Esophagus squamous epithelium (tissue), 5 donors: ENCODE results near the gene PGC. TPM values are rescaled to one million over a fixed set of nuclear protein-coding genes. Genes with fewer than 3 reads are reported as not detected.

Source experiments
- DNase-seq: peaks from one replicate; lab custom pipeline; 2025; lab: John Stamatoyannopoulos, UW
- H3K27ac ChIP-seq, 4 donors: fragments of 200-600 bp; sonication (generic); one replicate each; pipeline ENCODE4 v1.5.1; 2016 to 2019; ENCODE audit warnings: mild to moderate bottlenecking in 1 of 4
- H3K27me3 ChIP-seq, 4 donors: fragments of 200-600 bp; sonication (generic); 1 replicate in 3 of 4; 2 replicates in 1 of 4; pipeline versions ENCODE4 v1.5.1 to v1.6.0; 2017 to 2021; ENCODE audit warnings: antibody characterized with exemption in 1 of 4
- H3K36me3 ChIP-seq, 3 donors: fragments of 200-600 bp; sonication (generic); one replicate each; pipeline ENCODE4 v1.5.1; 2016 to 2019
- H3K4me1 ChIP-seq, 3 donors: fragments of 200-600 bp; sonication (generic); one replicate each; pipeline ENCODE4 v1.5.1; 2017 to 2019
- H3K4me3 ChIP-seq, 4 donors: fragments of 200-600 bp; sonication (generic); 1 replicate in 3 of 4; 2 replicates in 1 of 4; pipeline ENCODE4 v1.5.1; 2016 to 2019; ENCODE audit warnings: mild to moderate bottlenecking in 2 of 4, moderate library complexity in 1 of 4
- H3K9me3 ChIP-seq, 3 donors: fragments of 200-600 bp; sonication (generic); one replicate each; pipeline ENCODE4 v1.5.1; 2016 to 2019
- POLR2A ChIP-seq, 4 donors: fragments of 450-650 bp; IDR thresholded peaks; one replicate each; pipeline ENCODE4 v1.6.1; 2017; ENCODE audit warnings: antibody characterized with exemption in 4 of 4, mild to moderate bottlenecking in 4 of 4, moderate library complexity in 3 of 4
- WGBS, 2 donors: methylation state at CpG; one replicate each; pipeline ENCODE4 v1.1.5; 2018; 5-methylcytosine and 5-hydroxymethylcytosine counted together
- intact Hi-C: fragments of 100-400 bp; cut with DNase I; formaldehyde crosslinking; loops from one replicate; pipeline ENCODE4 v1.15.0; 2022
- total RNA-seq, 4 donors: library from RNA; depleted of rRNA; stranded (reverse); fragments of >200 nt; gene quantifications; one replicate each; pipeline ENCODE4 v1.1.0, GENCODE V29; 2016
- TF ChIP-seq, protein P1 (sequence below), 6 experiments: fragments of 450-650 bp in 4 of 6; fragments of 200-600 bp in 2 of 6; sonication (generic) in 2 of 6; IDR thresholded peaks; one replicate each; pipeline ENCODE4 v1.5.1; 2016 to 2019; ENCODE audit warnings: antibody characterized with exemption in 6 of 6, mild to moderate bottlenecking in 4 of 6, moderate library complexity in 4 of 6
- donor health status: DM: yes; HTN: yes; CAD: no.

The PGC gene
- total RNA-seq, 4 donors from 2014 or later: 0.95 TPM; not detected in 3

DNA sequence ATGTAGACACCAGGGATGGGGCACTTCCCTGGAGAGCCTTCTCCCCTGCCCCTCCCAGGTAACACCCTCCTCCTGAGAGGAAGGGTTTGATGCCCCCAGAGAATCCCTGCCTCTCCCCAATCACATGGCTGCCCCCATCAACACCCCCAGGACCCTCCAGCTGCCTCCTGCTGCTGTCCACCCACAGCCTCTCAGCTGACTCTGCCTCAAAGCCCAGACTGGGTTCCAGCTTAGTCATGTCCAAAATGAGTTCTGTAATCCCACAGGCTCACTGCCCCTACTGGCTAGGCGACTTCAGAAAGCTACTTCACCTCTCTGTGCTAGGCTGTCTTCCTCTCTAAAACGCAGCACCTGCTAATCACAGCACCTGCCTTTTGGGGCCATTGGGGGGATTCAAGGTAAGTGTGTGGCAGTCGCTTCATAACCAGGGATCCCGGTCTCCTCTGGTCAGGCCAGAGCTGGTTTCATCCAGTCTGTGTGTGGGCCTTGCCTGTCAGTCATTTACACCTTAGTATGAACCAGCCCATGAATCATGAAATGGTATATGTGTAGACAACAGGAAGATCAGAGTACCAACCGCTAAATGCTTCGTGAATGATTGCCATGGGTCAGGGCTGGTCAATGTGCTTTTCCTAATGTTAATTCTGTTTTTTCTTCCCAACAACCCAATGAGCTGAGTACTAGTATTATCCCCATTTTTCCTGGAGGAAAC is 52.2 kb downstream of the PGC start:
- 77 to 100% methylated on average over 3 to 5 of the region's 6 CpGs for WGBS, 2 donors
- H3K4me1 ChIP-seq: peaks cover 10 to 46% (median 15%) of the 10 kb centered on the region in 3 donors
- no peak for DNase-seq
- H3K9me3 ChIP-seq: no peaks in the 10 kb centered on the region
- no peak overlapping the region for H3K4me3 ChIP-seq
- no peaks in the 10 kb centered on the region for H3K27me3 ChIP-seq
- H3K36me3 ChIP-seq: peaks cover 6 to 32% (median 10%) of the 10 kb centered on the region in 3 donors
- H3K27ac ChIP-seq: peak overlapping the region in 1 of 4 donors; percentile 46
- TF ChIP-seq, protein P1, sequence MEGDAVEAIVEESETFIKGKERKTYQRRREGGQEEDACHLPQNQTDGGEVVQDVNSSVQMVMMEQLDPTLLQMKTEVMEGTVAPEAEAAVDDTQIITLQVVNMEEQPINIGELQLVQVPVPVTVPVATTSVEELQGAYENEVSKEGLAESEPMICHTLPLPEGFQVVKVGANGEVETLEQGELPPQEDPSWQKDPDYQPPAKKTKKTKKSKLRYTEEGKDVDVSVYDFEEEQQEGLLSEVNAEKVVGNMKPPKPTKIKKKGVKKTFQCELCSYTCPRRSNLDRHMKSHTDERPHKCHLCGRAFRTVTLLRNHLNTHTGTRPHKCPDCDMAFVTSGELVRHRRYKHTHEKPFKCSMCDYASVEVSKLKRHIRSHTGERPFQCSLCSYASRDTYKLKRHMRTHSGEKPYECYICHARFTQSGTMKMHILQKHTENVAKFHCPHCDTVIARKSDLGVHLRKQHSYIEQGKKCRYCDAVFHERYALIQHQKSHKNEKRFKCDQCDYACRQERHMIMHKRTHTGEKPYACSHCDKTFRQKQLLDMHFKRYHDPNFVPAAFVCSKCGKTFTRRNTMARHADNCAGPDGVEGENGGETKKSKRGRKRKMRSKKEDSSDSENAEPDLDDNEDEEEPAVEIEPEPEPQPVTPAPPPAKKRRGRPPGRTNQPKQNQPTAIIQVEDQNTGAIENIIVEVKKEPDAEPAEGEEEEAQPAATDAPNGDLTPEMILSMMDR (IDR thresholded peaks at IDR 0.05): no peak
- TF ChIP-seq POLR2A (IDR thresholded peaks at IDR 0.05): no peak
- intact Hi-C loops: no loop called here

DNA sequence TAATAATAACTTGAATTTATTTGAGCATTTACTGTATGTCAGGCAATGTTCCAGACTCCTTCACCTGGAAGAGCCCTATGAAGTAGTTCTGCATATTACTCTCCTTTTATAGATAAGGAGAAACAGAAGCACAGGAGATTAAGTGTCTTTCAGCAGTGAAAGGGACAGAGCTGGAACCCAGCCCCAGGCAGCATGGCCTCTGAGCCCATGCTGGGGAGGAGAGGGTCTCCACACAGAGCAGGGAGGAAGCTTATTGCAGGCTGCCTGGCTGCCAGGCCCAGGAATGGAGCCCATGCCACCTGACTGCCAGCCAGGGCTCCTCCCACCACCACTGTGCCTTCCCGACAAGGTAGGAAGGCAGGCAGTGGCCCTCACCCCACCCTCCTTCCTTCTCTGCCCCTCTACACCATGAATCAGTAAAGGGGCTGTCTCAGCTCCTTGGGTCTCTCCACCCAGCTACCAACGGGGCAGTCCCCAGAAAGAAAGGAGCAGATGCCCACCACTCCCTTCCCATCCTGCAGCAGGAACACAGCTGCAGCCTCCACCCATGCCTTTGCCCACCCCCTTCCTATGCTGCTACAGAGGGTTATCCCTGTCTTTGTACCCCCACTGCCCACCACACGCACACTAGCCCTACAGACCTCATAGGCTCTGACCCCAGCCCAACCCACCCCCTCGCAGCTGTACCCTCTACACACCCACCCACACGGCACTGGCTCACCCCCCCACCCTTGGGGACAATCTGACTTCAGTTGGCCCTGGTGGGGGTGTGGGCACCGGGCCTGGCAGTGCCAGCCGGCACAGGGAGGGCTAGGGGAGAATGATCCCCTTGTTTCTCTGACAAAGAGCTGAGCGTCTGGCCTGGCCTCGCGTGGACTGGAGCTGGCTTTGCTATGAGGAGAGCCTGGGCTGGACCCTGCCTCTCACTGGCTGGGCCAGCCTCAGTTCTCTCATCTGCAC is 53.6 kb downstream of the PGC start:
- no peak for DNase-seq
- no peak overlapping the region for H3K4me3 ChIP-seq
- WGBS, 2 donors: 33 to 70% methylated on average over 3 to 9 of the region's 10 CpGs
- no peak for TF ChIP-seq POLR2A (IDR thresholded peaks at IDR 0.05)
- TF ChIP-seq, protein P1 (IDR thresholded peaks at IDR 0.05): no peak
- peaks cover 10 to 38% (median 11%) of the 10 kb centered on the region in 3 donors for H3K36me3 ChIP-seq
- intact Hi-C loops: no loop called here
- H3K4me1 ChIP-seq: peaks cover 17 to 52% (median 20%) of the 10 kb centered on the region in 3 donors
- no peaks in the 10 kb centered on the region for H3K9me3 ChIP-seq
- H3K27ac ChIP-seq: peak overlapping the region in 1 of 4 donors; percentile 28
- no peaks in the 10 kb centered on the region for H3K27me3 ChIP-seq

DNA sequence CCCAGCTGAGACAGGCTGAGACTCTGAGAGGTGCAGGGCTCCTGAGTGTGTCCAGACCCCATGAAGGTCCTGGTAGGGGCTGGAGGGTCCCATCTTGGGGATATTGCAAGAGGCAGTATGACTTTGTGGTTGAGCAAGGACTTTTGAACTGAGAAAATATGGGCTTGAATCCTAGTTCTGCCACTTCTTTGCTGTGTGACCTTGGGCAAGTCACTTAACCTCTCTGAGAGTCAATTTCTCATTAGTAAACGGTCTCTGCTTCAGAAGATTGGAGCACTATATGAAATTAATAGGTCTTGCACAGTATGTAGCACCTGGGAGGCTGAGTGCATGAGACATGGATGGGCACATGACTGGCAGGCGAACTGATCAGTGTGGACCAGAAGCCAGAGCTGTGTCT is 54.5 kb downstream of the PGC start:
- TF ChIP-seq, protein P1 (IDR thresholded peaks at IDR 0.05): no peak
- no peak for TF ChIP-seq POLR2A (IDR thresholded peaks at IDR 0.05)
- intact Hi-C loops: no loop called here

DNA sequence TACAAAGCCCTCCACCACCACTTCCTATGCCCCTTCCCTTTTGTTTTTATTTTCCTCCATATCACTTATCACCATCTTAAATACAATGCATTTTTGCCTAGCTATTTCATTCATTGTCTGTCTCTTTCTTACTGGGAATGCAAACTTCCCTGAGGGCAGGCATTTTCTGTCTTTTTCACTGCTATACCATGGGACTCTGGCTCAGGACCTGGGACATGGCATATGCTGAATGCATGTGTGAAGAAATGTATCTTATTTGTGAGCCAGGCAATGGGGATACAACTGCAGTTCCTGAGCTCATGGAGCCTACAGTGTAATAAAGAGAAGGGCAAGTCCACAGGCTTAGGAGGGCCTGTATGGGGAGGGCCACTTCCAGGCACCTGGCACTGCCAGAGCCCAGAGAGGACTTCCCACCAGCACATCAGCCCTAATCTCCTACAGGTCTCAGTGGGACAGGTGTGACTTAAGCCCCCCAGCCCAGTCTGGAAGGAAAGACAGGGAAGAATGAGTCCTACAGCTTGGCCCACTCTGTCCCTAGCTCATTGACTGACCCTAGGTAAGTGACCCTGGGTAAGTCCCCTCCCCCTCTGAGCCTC is 55.0 kb downstream of the PGC start:
- Histone ChIP-seq H3K9me3 (no peaks in the 10 kb centered on the region), H3K27ac (no peak overlapping the region), H3K36me3 (peaks cover 10 to 41% (median 15%) of the 10 kb centered on the region in 3 donors), H3K27me3 (no peaks in the 10 kb centered on the region), H3K4me3 (no peak overlapping the region), H3K4me1 (peaks cover 17 to 61% (median 18%) of the 10 kb centered on the region in 3 donors)
- intact Hi-C loops: no loop called here
- TF ChIP-seq, protein P1 (IDR thresholded peaks at IDR 0.05): no peak
- no peak for TF ChIP-seq POLR2A (IDR thresholded peaks at IDR 0.05)
- DNase-seq: no peak

More for the DNA sequence above, 54.5 kb downstream of the PGC start:
- Histone ChIP-seq H3K27me3 (no peaks in the 10 kb centered on the region), H3K4me3 (no peak overlapping the region), H3K36me3 (peaks cover 10 to 38% (median 11%) of the 10 kb centered on the region in 3 donors), H3K27ac (no peak overlapping the region), H3K4me1 (peaks cover 17 to 55% (median 18%) of the 10 kb centered on the region in 3 donors), H3K9me3 (no peaks in the 10 kb centered on the region)
- WGBS, 2 donors: 25 to 69% methylated on average over 1 to 2 of the region's 2 CpGs
- DNase-seq: no peak
